Prostate gland (tissue), 2 donors: ENCODE results near the gene FCN2.

ENCODE experiments used
- POLR2A ChIP-seq: fragments of 450-650 bp; IDR thresholded peaks from one replicate; pipeline ENCODE4 v1.6.1; 2016; ENCODE audit warnings: antibody characterized with exemption, mild to moderate bottlenecking
- POLR2AphosphoS5 ChIP-seq: sonication (generic); formaldehyde crosslinking; IDR thresholded peaks from one replicate; pipeline ENCODE4 v1.6.1; 2017; ENCODE audit warnings: antibody characterized with exemption
- TF ChIP-seq, protein P1 (sequence below), 4 experiments: fragments of 200-600 bp in 2 of 4; fragments of 450-650 bp in 2 of 4; sonication (generic) in 2 of 4; IDR thresholded peaks; 1 replicate in 3 of 4; 2 replicates in 1 of 4; pipeline ENCODE4 v1.5.1; 2016 to 2019; ENCODE audit warnings: antibody characterized with exemption in 4 of 4, mild to moderate bottlenecking in 2 of 4, moderate library complexity in 2 of 4

DNA sequence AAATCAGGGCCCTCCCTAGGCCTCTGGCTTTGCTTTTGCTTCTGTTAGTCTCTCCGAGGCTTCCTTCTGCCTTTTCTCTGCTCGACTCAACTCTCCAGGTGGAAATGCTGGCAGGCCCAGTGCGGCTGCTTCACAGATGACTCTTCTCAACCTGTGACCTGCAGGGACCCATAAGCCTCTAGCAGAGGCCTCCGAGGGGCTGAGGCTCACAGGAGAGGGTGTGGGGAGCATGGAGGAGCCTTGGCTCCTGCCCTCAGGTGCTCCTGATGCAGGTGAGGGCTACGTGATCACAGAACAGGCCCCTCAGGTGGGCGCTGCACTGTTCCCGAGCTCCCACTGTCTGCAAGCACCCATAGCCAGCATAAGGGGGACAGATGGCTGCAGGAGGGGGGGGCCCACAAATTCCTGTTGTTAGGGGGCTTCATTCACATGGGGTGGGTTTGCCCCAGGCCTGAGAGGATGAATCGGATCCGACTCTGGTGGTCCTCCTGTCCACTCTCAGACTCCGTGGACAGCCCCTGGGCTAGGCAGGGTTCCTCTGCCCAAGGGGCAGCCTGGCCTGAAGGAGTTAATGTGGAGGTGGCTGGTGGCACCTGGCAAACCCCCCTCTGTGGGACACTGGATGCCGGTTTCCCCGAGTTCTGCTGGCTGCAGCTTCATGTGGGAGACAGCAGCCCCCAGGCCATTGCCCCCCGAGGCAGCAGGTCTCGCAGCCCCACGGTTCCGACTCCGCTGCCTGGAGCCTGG is 10.9 kb upstream of the FCN2 start:
- TF ChIP-seq POLR2A (no peak), POLR2AphosphoS5 (no peak)
- TF ChIP-seq, protein P1, sequence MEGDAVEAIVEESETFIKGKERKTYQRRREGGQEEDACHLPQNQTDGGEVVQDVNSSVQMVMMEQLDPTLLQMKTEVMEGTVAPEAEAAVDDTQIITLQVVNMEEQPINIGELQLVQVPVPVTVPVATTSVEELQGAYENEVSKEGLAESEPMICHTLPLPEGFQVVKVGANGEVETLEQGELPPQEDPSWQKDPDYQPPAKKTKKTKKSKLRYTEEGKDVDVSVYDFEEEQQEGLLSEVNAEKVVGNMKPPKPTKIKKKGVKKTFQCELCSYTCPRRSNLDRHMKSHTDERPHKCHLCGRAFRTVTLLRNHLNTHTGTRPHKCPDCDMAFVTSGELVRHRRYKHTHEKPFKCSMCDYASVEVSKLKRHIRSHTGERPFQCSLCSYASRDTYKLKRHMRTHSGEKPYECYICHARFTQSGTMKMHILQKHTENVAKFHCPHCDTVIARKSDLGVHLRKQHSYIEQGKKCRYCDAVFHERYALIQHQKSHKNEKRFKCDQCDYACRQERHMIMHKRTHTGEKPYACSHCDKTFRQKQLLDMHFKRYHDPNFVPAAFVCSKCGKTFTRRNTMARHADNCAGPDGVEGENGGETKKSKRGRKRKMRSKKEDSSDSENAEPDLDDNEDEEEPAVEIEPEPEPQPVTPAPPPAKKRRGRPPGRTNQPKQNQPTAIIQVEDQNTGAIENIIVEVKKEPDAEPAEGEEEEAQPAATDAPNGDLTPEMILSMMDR (IDR thresholded peaks at IDR 0.05) = no peak
